Activated CD8-positive, alpha-beta memory T cell treated with anti-CD3 and anti-CD28 coated beads for 48 hours (primary cell): Measurements from ENCODE around the gene EPB41L5.
"Not testable (repeated sequence)": the region's sequence is repeated elsewhere in the genome, so short reads cannot be mapped to it uniquely, and the experiment has no call there.

ENCODE experiments used
- DNase-seq, 3 experiments: peaks; one replicate each; pipeline ENCODE4 v3.0.0-alpha.2; 2020; ENCODE audit warnings: low read depth in 2 of 3, low spot score in 2 of 3

EPB41L5 gene

DNA sequence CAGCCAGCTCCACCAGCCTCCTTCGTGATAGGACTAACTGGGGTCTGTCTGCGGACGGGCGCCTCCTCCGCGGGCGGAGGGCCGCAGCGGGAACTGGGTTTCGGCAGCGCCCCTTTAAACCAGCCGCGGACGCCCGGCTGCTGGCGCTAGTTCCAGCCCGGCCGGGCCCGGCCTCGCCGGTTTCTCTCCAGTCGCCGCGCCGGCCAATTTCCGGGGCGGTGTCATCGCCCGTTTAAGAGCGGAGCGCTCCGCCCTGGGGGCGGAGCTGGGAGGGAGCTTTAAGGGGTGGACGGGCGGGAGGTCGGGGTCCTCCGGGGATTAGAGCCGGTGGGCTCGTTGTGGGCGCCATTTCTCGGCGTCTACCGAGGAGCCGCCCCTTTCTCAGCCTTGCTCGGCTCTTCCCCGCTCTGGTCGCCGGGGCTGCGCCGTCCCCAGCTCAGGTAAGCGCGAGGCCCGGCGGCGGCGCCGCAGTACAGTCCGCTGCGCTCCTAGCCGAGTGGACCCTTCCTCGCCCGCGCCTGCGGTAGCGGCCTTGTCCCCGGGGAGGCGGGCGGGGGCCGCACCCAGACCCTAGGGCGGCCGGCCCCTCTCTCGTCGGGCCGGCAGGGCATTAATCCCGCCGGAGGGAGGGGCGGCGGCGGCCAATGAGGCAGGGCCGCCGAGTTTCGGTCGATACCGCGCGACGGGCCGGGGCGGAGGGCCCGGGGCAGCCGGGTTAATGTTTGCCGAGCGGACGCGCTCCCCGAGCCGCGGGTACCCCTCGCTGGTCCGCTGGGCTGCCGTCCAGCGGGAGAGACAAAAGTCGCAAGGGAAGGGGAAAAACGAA lies at the start of gene EPB41L5:
TSS of gene EPB41L5 (plus strand) at position 307 of the 826 bp plus-strand sequence. CDS start 6,008 bp downstream, outside the sequence.
- peak; percentile 60 to 70 (median 69) for DNase-seq

DNA sequence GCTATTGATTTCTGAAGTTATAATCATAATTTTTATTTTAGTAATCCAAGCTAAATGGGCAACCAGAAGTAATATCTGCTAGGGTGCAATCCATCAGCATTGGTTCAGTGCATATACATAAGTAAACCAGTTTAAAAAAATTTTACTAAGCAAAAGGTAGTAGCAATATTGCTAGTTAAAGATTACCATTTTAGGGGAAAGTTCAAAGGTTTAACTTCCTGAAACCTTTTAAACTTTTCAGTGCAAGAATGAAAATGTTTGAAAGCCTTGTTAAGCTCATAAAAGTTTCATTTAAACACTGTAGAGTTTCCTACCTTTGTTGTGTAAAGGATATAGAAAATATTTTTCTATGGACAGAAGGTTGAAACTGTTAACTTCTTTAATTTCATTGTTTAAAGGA lies 31.0 kb upstream of the EPB41L5 start:
- DNase-seq, result no peak

DNA sequence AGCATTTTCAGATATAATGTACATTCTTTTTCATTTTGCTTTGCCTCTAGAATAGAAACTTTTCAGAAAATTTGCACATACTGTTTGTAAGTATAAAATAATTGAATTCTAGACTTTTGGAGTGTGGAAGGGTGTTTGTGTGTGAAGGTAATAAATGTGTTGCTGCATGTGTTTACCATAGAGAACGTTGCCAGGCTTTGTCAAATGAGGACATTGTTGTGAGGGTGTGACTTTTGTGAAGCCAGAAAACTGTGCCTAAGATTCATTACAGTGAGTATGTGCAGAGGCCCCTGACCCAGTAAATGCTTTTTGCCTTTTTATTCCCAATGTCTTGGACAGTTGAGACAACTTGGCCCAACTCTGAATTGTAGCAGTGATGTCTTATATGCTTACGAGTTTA lies 30.4 kb upstream of the EPB41L5 start:
- no peak for DNase-seq

DNA sequence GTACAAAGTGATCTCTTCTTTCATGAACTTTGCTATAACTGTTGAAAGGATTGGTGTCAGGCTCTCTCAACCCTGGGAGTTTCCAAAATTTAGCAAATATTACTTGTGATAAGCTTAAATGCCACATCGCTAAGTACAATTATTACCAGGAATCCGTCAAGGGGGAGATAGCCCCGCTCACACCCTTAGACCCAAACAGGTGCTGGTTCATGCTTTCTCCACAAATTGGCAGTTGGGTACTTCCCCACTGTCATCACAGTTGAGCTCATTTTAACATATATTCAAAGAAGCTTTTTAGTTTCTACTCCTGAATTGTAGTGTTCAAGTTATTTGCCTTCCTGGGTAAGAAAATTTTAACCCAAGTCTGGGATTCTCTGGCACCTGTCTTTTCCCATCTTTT lies 29.8 kb upstream of the EPB41L5 start:
- no peak for DNase-seq

DNA sequence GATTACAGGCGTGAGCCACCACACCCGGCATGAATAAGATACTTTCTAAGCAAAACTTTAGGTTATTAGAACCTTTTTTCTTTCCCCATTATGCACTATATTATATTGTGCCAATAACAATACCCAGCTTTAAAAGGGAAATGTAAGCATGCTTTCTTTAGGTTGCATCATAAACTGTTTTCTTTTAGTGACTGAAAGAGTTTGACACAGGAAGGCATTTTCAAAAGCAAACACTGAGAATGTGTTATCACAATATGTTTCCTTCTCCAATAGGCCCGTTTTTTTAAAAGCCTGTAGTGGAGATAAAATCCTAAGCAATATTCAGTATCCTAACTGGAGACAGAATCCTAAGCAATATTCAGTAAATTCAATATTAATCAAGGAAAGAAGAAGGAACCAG lies 16.7 kb upstream of the EPB41L5 start:
- DNase-seq, result no peak

DNA sequence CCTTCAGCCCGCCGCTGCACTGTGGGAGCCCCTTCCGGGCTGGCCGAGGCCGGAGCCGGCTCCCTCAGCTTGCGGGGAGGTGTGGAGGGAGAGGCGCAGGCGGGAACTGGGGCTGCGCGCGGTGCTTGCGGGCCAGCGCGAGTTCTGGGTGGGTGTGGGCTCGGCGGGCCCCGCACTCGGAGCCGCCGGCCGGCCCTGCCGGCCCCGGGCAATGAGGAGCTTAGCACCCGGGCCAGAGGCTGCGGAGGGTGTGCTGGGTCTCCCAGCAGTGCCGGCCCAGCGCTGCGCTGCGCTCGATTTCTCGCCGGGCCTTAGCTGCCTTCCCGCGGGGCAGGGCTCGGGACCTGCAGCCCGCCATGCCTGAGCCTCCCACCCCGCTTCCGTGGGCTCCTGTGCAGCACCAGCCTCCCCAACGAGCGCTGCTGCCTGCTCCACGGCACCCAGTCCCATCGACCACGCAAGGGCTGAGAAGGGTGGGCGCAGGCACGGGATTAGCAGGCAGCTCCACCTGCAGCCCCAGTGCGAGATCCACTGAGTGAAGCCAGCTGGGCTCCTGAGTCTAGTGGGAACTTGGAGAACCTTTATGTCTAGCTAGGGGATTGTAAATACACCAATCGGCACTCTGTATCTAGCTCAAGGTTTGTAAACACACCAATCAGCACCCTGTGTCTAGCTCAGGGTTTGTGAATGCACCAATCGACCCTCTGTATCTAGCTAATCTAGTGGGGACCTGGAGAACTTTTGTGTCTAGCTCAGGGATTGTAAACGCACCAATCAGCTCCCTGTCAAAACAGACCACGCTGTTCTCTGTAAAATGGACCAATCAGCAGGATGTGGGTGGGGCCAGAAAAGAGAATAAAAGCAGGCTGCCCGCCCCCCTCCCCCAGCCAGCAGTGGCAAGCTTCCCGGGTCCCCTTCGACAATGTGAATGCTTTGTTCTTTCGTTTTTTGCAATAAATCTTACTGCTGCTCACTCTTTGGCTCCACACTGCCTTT lies 15.7 kb upstream of the EPB41L5 start:
- not testable (repeated sequence) for DNase-seq

DNA sequence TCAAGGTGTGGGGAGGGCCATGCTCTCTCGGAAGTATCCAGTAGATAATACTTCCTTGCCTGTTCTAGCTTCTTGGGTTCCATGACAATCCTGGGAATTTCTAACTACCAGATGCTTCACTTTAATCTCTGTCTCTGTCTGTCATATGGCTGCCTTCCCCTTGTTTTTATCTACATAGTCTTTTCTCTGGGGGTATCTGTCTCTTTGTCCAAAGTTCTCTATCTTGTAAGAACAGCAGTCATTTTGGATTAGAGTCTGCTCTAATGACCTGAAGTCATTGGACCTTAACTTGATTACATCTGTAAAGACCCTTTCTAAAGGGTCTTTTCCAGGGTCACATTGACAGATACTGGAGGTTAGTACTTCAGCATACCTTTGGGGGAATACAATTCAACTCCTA lies 11.4 kb upstream of the EPB41L5 start:
- no peak for DNase-seq

DNA sequence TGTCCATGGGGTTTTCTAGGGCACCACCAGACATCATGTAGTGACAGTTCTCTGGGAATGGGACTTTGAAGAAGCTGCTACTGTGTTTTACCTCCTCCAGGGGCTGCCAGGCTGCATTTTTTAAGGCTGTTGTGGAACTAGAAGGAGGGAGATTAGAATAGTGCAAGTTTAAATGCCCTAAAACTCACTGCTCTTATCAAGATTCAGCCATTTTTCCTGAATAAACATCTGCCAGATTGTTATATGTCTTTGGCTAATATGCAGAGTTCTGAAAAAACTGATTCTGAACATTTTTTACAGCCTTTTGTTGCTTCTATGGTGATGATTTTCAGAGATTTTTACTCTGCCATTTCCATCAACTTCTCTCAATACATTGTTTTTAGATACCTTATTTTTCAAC lies 8.6 kb upstream of the EPB41L5 start:
- no peak for DNase-seq

DNA sequence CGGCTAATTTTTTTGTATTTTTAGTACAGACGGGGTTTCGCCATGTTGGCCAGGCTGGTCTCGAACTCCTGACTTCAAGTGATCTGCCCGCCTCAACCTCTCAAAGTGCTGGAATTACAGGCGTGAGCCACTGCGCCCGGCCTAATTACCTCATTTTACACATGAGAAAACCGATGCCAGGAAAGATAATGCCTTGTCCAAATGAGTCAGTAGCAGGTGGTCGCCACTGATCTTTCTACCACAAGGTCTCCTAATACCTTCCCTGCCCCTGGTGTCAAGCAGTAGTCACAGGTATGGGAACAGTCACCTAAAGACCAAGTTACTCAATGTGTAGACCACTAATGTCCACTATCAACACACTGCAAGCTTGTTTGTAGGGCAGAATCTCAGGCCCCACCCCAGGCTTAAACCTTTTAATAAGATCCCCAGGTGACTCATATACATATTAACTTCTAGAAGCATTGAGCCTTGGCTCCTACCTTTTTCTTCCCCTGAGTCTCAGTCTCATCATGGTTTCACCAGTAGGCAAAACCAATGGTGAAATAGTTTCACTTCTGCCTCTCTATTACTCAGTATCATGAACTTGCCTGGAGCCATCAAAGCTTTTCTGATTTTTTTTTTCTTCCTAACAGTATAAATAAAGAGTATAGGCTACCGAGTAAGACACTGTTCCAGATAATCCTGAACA lies 6.9 kb upstream of the EPB41L5 start:
- no peak for DNase-seq

DNA sequence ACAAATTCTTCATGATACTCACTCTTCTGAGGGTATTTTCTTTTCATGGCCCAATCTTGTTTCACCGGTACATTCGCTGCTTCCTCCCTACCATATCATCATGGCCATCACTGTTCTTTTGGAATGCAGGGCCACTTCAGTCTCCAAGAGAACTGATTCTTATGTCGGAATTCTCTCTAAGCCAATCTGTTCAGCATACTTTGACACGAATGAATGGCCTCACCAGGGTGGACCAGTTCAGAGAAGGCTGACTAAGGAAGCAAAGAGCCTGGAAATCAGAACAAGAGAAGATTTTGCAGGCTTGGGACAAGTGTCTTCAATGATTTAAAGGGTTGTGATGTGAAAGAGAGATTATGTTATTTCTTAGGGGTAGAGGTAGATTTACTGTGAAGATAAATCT lies 5.0 kb upstream of the EPB41L5 start:
- DNase-seq, result no peak

DNA sequence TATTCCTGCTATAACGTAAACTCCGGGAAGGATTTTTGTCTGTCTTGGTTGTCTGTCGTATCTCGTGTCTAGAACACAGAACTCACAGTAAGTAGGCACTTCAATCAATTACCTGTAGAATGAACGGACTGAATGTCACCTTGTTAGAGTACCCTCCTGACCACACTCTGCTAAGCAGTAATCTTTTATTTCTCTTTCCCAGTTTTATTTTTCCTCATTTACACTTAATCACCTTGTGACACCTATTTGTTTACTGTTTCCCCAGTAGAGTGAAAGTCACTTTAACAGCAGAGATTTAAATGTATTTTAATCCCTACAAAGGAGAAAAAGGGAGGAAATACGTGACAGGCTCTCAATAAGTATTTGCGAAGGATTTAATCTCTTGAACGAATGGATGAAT lies 514 bp upstream of the EPB41L5 start:
- no peak for DNase-seq

DNA sequence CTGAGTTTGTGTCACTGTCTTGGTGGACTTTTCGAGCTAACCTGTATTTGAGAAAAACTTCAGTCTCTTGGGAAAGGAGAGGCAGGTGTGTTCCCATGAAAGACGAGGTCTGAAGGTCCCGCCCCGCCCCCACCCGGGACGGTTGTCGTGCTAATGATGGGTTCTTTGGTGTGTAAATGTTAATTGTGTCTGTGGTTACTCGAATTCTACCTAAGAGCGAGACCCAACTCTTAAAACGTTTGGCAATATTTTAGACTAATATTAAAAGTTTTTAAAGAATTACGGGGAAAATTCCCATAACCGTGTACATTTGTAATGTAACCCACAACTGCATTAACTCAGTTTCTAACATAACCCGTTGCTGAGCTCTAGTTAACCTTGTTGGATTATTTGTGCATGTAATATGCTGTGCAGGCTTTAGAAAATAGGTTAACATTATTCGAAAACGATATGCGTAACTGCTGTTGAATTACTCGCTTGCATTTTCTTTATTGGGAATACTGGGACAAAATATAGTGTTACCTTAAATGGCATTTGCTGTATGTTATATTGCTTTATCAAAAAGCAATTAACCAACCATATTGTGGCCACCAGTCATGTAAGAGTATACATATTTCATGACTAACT lies 833 bp downstream of the EPB41L5 start:
- no peak for DNase-seq

DNA sequence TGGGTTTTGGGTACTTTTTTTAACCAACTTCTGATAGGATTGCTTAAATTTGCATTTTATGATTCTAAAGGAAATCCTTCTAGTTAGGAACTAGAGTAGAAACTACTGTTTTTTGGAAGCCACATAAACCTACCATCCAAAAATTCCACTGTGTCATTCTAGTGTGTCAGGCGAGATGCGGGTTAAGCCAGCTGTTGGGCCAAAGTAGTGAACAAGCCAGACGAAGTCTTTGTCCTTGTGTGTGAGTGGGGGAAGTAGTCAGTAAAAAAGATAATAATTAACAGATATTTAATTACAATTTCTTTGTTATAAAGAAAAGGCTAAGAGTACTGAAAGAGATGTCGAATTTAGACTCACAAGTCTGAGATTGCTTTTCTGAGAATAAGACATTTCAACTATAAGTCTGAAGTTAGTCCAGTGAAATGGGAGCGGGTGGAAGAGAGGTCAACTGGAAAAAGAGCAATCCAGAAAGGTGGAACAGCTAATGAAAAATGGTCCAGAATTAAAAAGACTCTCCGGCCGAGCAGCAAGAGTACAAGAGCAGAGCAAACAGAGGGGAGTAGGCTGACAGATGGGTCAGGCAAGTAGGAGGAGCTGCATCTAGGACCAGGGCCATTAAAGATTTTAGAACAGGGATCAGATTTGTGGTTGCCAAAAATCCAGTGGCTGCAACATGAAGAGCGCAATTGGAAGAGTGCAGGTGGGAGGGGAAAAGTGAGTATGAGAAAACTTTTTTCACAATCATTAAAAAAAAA lies 1.5 kb downstream of the EPB41L5 start:
- DNase-seq, result no peak

DNA sequence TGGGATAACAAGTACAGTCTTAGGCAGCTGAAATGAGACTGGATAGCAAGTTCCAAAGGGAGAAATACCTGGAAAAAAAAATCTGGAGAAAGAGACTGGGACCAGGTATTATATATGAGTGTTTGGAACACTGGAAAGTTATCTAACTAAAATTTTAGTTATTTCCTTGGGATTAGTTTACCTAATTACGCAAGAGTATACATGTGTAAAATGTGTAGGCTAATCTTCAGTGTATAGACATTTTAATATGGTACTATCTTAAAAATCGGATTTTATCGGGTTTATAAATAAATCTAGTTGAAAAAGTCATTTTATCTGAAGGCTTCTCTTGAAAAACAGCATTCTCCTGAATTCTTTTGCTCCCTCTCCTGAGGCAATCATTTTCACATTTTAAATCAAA lies 3.9 kb downstream of the EPB41L5 start:
- no peak for DNase-seq

DNA sequence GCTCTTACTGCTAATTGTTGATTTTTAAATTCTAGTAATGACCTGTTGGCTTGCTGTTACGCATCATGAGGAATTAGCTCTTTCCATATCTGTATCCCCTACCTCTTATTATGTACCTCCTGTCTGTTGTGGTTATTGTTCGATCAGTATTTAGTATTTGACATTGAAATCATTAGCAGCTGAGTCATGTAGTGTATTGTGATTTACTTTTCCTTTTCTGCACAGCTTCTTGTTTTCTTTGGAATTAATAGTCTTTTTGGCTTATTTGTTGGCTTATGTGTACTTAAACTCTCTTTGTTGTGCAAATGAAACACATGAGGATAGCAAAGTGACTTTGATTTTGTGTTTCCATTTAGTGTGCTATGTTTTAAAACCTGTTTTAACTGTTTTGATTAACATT lies 4.3 kb downstream of the EPB41L5 start:
- no peak for DNase-seq

DNA sequence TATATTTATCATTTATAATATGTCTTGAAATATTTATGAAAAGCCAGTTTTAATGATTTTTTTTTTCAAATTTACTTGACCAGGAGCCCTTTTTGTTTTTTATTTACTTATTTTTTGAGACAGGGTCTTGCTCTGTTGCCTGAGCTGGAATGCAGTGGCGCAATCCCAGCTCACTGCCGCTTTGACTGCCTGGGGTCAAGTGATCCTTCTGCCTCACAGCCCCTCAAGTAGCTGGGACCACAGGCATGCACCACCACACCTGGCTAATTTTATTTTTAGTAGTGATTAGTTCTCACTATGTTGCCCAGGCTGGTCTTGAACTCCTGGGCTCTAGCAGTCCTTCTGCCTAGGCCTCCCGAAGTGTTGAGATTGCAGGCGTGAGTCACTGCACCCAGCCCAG lies 5.7 kb downstream of the EPB41L5 start:
- no peak for DNase-seq

DNA sequence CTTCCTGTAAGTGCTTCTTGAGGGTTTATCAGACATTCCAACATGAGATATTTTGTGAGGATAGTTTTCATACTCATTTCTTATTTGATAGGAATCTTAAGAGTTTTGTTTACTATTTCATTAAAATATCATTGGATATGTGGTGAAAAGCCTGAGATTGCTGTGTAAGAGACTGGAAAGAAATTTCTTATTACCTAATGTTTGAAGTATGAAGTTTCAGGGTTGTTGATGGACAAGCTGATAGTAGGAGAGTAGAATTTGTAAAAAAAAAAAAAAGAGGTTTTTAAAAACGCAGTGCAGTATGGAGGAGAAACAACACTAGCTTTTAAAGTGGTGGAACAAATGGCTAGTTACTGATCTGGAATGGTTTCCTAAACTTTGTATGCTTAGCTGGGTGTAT lies 7.7 kb downstream of the EPB41L5 start:
- no peak for DNase-seq

DNA sequence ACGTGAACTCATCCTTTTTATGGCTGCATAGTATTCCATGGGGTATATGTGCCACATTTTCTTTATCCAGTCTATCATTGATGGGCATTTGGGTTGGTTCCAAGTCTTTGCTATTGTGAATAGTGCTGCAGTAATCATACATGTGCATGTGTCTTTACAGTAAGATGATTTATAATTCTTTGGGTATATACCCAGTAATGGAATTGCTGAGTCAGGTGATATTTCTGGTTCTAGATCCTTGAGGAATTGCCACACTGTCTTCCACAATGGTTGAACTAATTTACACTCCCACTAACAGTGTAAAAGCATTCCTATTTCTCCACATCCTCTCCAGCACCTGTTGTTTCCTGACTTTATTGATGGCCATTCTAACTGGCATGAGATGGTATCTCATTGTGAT lies 9.6 kb downstream of the EPB41L5 start:
- DNase-seq, result not testable (repeated sequence)

DNA sequence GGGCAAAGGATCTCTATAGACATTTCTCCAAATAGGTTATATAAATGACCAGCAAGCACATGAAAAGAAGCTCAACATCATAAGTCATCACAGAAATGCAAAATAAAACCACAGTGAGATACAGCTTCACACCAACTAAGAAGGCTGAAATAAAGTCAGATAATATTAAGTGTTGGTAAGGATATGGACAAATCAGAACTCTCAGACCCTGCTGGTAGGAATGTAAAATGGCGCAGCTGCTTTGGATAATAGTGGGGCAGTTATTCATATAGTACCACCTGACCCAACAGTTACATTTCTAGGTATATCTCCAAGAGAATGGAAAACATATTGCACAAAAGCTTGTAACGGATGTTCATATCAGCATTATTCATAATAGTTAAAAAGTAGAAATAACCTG lies 14.0 kb downstream of the EPB41L5 start:
- no peak for DNase-seq

DNA sequence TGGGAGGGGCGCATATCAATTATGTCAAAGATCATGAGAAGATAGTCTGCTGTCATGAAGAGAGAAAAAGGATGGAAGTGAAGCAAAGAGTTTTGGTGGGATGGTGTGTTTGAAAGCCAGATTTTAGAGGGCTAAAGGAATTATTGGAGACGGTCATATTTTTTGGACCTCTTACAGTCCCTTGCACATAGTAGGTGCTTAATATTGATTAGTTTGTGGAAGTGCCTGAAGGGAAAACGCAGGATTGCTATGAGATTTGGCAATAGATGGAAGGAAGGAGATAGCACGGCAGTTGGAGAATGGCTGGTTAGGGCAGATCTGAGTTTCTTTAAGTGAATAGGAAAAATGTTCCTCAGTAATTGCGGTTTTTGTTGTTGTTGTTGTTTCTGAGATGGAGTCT lies 15.9 kb downstream of the EPB41L5 start:
- DNase-seq, result no peak
